Mucosa of descending colon (tissue), 3 donors: ENCODE data around the gene NUP160. TPM values are rescaled to one million over a fixed set of nuclear protein-coding genes. Genes with fewer than 3 reads are reported as not detected.

Experiments
- ATAC-seq: fragments of 200-7000 bp; cut with Tn5 transposase; one replicate; pipeline ENCODE4 v1.9.1; 2020; ENCODE audit warnings: mild to moderate bottlenecking, moderate library complexity
- DNase-seq, 3 donors: peaks; one replicate each; pipeline ENCODE4 v3.0.0-alpha.2; 2020
- H3K36me3 ChIP-seq: fragments of 200-600 bp; one replicate; pipeline ENCODE4 v1.8.0; 2021; ENCODE audit warnings: low read depth, mild to moderate bottlenecking
- H3K4me1 ChIP-seq: fragments of 200-600 bp; one replicate; pipeline ENCODE4 v1.8.0; 2021; ENCODE audit warnings: low read depth, mild to moderate bottlenecking
- H3K4me3 ChIP-seq: fragments of 200-600 bp; one replicate; pipeline ENCODE4 v1.8.0; 2021; ENCODE audit warnings: mild to moderate bottlenecking
- H3K9me3 ChIP-seq: fragments of 200-600 bp; one replicate; pipeline ENCODE4 v1.8.0; 2021; ENCODE audit warnings: mild to moderate bottlenecking
- CTCF ChIP-seq: fragments of 200-600 bp; IDR thresholded peaks from one replicate; pipeline ENCODE4 v1.8.0; 2022; ENCODE audit warnings: antibody characterized with exemption, mild to moderate bottlenecking
- intact Hi-C, 2 donors: fragments of 100-400 bp; cut with DNase I in 1 of 2; cut with micrococcal nuclease in 1 of 2; formaldehyde crosslinking; loops; one replicate each; pipeline versions ENCODE4 v1.11.0 to v1.11.1; 2022; cut with DNase I, micrococcal nuclease
- total RNA-seq, 3 donors: library from RNA; stranded (reverse); fragmentation: NEBNext Ultra II Directional in 2 of 3; extraction: Animal tissue kit (Norgen Biotek cat#: 25700) in 2 of 3; gene quantifications; one replicate each; pipeline versions ENCODE4 v1.2.1 to v1.2.4, GENCODE V29; 2021 to 2023
- donor health status: DM: no; HTN: no; CAD: no; lungs with moderate emphysema.
- donor health status: DM: no; HTN: no; CAD: no.
- donor health status: DM: no; HTN: yes; CAD: no.

The NUP160 gene
- total RNA-seq, 3 donors from 2014 or later, result 24.3 to 28.4 (median 28.2) TPM

DNA sequence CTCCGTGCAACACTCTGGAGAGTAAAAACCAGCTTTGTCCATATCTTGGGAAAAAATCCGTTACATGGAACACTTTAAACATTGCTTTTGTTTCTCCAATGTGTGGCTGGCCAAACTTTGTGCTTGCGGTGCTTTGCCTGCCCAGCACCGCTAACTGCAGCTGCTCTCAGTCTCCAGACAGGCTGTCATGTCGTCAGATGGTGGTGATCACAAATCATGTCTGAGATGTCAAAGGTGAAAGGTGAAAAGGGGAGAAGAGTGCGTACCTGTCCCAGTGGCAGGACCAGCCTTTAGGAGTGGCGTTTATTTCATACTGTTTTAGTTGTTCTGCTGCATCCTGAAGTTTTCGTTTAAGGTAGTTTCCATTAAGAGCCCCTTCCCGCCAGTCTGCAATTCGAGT, 115.9 kb downstream of the NUP160 start:
- intact Hi-C loops, result no loop called here
- no peak for TF ChIP-seq CTCF
- no peaks in the 10 kb centered on the region for H3K9me3 ChIP-seq
- no peaks in the 10 kb centered on the region for H3K4me1 ChIP-seq
- peaks cover 19% of the 10 kb centered on the region for H3K36me3 ChIP-seq
- H3K4me3 ChIP-seq, result no peak overlapping the region
- DNase-seq (no peak), ATAC-seq (no peak)

- ATAC-seq (no peak), DNase-seq (no peak)
- H3K4me1 ChIP-seq, result no peaks in the 10 kb centered on the region
- intact Hi-C loops, result no loop called here
- no peak overlapping the region for H3K4me3 ChIP-seq
- no peaks in the 10 kb centered on the region for H3K9me3 ChIP-seq
- TF ChIP-seq CTCF, result no peak
- peaks cover 19% of the 10 kb centered on the region for H3K36me3 ChIP-seq
Measured at GRCh38 chr11:47731475-47731874, 116.7 kb downstream of the NUP160 start.

Other genes with a start within 250 kb of the NUP160 start
- 100 to 1,000 TPM in 2 of 3 donors, 10 to 100 TPM in 1; 89.7 to 137 (median 126) TPM for gene MTCH2, start 205.8 kb downstream of the NUP160 start, total RNA-seq
- 1 to 10 TPM; 1.6 to 7.4 (median 3.1) TPM for gene AGBL2, start 133.0 kb downstream of the NUP160 start, total RNA-seq
- 10 to 100 TPM; 68.4 to 94.8 (median 74.0) TPM for gene FNBP4, start 81.0 kb downstream of the NUP160 start, total RNA-seq
- gene PTPRJ, start 132.2 kb upstream of the NUP160 start, total RNA-seq, result 10 to 100 TPM; 27.8 to 54.6 (median 44.0) TPM